SH-SY5Y (cell line): ENCODE data around the gene IKZF2.

Source experiments
- GATA2 ChIP-seq: IDR thresholded peaks from 2 replicates; pipeline ENCODE4 v1.6.1; 2011; ENCODE audit warnings: mild to moderate bottlenecking, low read depth, low read length
- GATA3 ChIP-seq: IDR thresholded peaks from 2 replicates; pipeline ENCODE4 v1.6.1; 2011; ENCODE audit warnings: low read depth, mild to moderate bottlenecking, low read length, moderate library complexity

DNA sequence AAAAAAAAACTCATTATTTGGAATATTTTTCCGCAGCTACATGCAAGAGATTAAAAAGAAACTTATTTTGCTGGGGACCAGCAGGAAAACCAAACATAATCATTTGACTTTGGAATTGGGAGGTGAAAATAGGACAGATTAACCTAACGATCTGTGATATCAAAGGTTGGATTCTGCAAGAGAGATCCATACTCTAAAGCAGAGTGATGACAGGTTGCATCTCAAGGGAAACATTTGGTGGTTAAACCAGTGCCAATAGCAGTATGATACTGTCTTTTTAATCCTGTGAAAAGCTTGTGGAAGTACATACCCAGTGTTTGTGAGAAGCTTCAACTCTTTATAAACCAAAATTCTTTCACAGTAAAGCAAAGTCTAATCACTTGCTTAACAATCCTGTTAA is 5.3 kb upstream of the IKZF2 start:
- no peak for TF ChIP-seq GATA2
- TF ChIP-seq GATA3 = no peak
